Thyroid gland (tissue), 4 donors: ENCODE data around the gene WDR31. TPM values are rescaled to one million over a fixed set of nuclear protein-coding genes. Genes with fewer than 3 reads are reported as not detected.
A peak's percentile ranks its signal among the peaks of the same experiment; 100 is the strongest.

Source experiments
- DNase-seq, 2 donors: peaks; one replicate each; pipeline ENCODE4 v3.0.0-alpha.2; 2019
- H3K27ac ChIP-seq, 3 donors: fragments of 200-600 bp; sonication (generic); 1 replicate in 2 of 3; 2 replicates in 1 of 3; pipeline ENCODE4 v1.5.1; 2016 to 2019; ENCODE audit warnings: mild to moderate bottlenecking in 1 of 3, moderate library complexity in 1 of 3
- H3K27me3 ChIP-seq: fragments of 200-600 bp; sonication (generic); one replicate; pipeline ENCODE4 v1.5.1; 2019
- H3K36me3 ChIP-seq, 2 donors: fragments of 200-600 bp; sonication (generic); one replicate each; pipeline ENCODE4 v1.5.1; 2016 to 2019
- H3K4me1 ChIP-seq, 2 donors: fragments of 200-600 bp; sonication (generic); one replicate each; pipeline ENCODE4 v1.5.1; 2017 to 2019
- H3K4me3 ChIP-seq, 3 donors: fragments of 200-600 bp; sonication (generic); replicated peaks in 1 of 3; 1 replicate in 2 of 3; 2 replicates in 1 of 3; pipeline ENCODE4 v1.5.1; 2016; ENCODE audit warnings: mild to moderate bottlenecking in 1 of 3
- H3K9me3 ChIP-seq: fragments of 200-600 bp; sonication (generic); one replicate; pipeline ENCODE4 v1.5.1; 2017
- POLR2A ChIP-seq, 2 donors: fragments of 450-650 bp; IDR thresholded peaks; one replicate each; pipeline ENCODE4 v1.6.1; 2017; ENCODE audit warnings: antibody characterized with exemption in 2 of 2, mild to moderate bottlenecking in 2 of 2, moderate library complexity in 1 of 2
- WGBS, 2 donors: methylation state at CpG; one replicate each; pipeline ENCODE4 v1.1.5; 2017; 5-methylcytosine and 5-hydroxymethylcytosine counted together
- intact Hi-C: fragments of 100-400 bp; cut with DNase I; formaldehyde crosslinking; loops from one replicate; pipeline ENCODE4 v1.15.1; 2023
- total RNA-seq, 4 donors: library from RNA; depleted of rRNA; stranded (reverse); fragments of >200 nt; gene quantifications; one replicate each; pipeline ENCODE4 v1.2.3, GENCODE V29; 2016
- TF ChIP-seq, protein P1 (sequence below), 6 experiments: fragments of 200-600 bp in 3 of 6; fragments of 450-650 bp in 3 of 6; sonication (generic) in 3 of 6; IDR thresholded peaks; one replicate each; pipeline ENCODE4 v1.5.1; 2016 to 2019; ENCODE audit warnings: antibody characterized with exemption in 6 of 6, mild to moderate bottlenecking in 2 of 6, inconsistent platforms in 1 of 6, moderate library complexity in 1 of 6

Gene WDR31
- total RNA-seq, 4 donors from 2014 or later = 3.8 to 7.3 (median 6.5) TPM

DNA sequence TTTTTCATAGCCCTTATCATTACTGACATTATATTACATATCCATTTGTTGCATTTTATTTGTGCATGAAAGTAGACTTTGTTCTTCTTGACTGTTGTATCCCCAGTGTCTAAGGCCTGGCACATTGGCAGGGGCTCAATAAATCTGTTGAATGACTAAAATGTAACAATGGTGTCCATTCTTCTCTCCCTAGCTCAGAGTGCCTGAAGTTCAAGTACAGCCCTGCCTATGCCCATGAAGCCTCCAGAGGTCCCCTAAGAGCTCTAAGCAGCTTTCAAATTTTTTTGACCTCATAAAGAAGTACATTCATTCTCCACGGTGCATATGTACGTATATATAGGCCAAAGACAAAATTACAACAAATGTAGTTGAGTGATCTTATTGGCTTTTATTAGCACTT is 5.1 kb upstream of the WDR31 start:
- no peaks in the 10 kb centered on the region for H3K36me3 ChIP-seq
- intact Hi-C loops = no loop called here
- 63 to 73% methylated on average over 2 of the region's 2 CpGs for WGBS, 2 donors
- H3K4me1 ChIP-seq = peaks cover 13 to 30% of the 10 kb centered on the region in 2 donors
- H3K9me3 ChIP-seq = no peaks in the 10 kb centered on the region
- no peaks in the 10 kb centered on the region for H3K27me3 ChIP-seq
- H3K4me3 ChIP-seq = no peak overlapping the region
- no peak for DNase-seq
- TF ChIP-seq, protein P1, sequence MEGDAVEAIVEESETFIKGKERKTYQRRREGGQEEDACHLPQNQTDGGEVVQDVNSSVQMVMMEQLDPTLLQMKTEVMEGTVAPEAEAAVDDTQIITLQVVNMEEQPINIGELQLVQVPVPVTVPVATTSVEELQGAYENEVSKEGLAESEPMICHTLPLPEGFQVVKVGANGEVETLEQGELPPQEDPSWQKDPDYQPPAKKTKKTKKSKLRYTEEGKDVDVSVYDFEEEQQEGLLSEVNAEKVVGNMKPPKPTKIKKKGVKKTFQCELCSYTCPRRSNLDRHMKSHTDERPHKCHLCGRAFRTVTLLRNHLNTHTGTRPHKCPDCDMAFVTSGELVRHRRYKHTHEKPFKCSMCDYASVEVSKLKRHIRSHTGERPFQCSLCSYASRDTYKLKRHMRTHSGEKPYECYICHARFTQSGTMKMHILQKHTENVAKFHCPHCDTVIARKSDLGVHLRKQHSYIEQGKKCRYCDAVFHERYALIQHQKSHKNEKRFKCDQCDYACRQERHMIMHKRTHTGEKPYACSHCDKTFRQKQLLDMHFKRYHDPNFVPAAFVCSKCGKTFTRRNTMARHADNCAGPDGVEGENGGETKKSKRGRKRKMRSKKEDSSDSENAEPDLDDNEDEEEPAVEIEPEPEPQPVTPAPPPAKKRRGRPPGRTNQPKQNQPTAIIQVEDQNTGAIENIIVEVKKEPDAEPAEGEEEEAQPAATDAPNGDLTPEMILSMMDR (IDR thresholded peaks at IDR 0.05) = no peak
- no peak for TF ChIP-seq POLR2A (IDR thresholded peaks at IDR 0.05)
- peak overlapping the region in 1 of 3 donors; percentile 83 for H3K27ac ChIP-seq

DNA sequence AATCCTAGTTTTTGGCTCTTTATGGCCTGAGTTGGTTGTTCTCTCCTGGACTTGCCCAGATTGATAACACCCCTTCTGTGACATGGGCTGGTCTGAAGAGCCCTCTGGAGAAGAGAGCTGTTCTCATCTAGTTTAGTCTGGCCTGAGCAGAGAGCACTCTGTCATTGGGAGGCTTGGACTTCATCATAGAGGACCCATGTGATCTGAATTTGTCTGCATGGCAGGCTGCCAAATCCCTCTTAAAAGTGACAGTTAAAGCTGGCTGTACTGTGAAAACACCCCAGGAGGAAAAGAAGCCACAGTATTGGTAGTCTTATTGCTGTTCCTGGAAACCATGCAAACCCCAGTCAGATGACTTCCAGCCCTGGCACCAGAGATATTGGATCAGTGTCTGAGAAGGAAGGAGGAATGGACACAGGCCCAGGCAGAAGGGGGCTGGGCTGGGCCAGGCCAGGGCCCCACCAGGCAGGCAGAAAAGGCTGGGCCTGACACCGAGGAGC is 3.7 kb upstream of the WDR31 start:
- intact Hi-C loops = no loop called here
- H3K9me3 ChIP-seq = no peaks in the 10 kb centered on the region
- no peak overlapping the region for H3K4me3 ChIP-seq
- H3K4me1 ChIP-seq = peaks cover 19 to 37% of the 10 kb centered on the region in 2 donors
- 13 to 25% methylated on average over 1 of the region's 1 CpG for WGBS, 2 donors
- H3K27me3 ChIP-seq = no peaks in the 10 kb centered on the region
- H3K36me3 ChIP-seq = no peaks in the 10 kb centered on the region
- peak overlapping the region; percentile 83 to 96 (median 92) for H3K27ac ChIP-seq
- peak; percentile 98 to 99 for DNase-seq
- TF ChIP-seq POLR2A (IDR thresholded peaks at IDR 0.05) = peak in 1 of 2 donors; percentile 29
- TF ChIP-seq, protein P1 (IDR thresholded peaks at IDR 0.05) = no peak

DNA sequence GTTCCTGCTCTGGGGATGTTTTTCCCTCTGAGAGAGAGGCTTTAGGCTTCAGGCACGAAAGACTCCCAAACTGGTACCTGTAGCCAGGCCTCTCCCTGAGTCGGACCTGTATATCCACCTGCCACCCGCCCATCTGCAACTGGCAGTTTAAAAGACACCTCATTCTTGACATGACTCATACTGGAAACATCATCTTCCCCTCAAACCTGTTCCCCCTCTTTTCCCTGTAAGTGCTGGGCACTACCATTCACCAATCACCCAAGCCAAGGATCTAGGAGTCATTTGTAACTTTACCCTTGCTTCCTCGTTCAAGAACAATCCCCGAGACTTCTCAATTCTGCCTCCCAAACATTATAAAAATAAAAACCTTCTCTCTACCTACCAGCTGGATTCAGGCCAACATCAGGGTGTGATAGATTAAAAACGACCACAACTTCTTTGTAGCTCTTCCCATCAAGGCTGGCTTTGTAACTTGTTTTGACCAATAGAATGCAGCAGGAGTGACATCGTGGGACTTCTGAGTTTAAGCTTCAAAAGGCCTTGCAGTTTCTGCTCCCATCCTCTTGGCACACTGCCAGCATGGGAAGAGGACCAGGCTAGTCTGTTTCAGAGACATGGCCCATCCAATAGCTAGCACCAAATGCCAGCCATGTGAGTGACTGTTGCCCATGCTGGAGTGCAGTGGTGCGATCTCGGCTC is 1.8 kb upstream of the WDR31 start:
- no peak for TF ChIP-seq POLR2A (IDR thresholded peaks at IDR 0.05)
- TF ChIP-seq, protein P1 (IDR thresholded peaks at IDR 0.05) = no peak
- Histone ChIP-seq H3K9me3 (no peaks in the 10 kb centered on the region), H3K27ac (peak overlapping the region in 2 of 3 donors; percentile 8 to 46), H3K27me3 (no peaks in the 10 kb centered on the region), H3K36me3 (no peaks in the 10 kb centered on the region), H3K4me3 (no peak overlapping the region), H3K4me1 (peaks cover 19 to 38% of the 10 kb centered on the region in 2 donors)
- intact Hi-C loops = no loop called here
- DNase-seq = peak in 1 of 2 donors; percentile 22
- WGBS, 2 donors = 56 to 71% methylated on average over 7 to 9 of the region's 9 CpGs

DNA sequence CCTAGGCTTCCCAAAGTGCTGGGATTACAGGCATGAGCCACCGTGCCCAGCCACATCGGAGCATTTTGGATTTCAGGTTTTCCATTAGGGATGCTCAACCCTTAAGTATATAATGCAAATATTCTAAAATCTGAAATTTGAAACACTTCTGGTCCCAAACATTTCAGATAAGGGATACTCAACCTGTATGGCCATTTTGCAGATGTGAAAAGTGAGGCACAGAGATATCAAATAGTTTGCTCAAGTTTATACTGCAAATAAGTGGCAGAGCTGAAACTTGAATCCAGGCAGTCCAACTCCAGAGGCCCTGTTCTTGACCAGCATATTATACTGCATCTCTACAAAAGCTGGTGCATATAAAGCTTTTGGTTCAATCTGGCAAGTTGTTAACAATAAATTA is 2.4 kb downstream of the WDR31 start:
- no peaks in the 10 kb centered on the region for H3K27me3 ChIP-seq
- H3K36me3 ChIP-seq = no peaks in the 10 kb centered on the region
- WGBS, 2 donors = 94 to 100% methylated on average over 2 of the region's 2 CpGs
- DNase-seq = no peak
- H3K4me3 ChIP-seq = no peak overlapping the region
- H3K4me1 ChIP-seq = peaks cover 6 to 20% of the 10 kb centered on the region in 2 donors
- TF ChIP-seq, protein P1 (IDR thresholded peaks at IDR 0.05) = no peak
- TF ChIP-seq POLR2A (IDR thresholded peaks at IDR 0.05) = no peak
- intact Hi-C loops = no loop called here
- H3K9me3 ChIP-seq = no peaks in the 10 kb centered on the region
- H3K27ac ChIP-seq = no peak overlapping the region

DNA sequence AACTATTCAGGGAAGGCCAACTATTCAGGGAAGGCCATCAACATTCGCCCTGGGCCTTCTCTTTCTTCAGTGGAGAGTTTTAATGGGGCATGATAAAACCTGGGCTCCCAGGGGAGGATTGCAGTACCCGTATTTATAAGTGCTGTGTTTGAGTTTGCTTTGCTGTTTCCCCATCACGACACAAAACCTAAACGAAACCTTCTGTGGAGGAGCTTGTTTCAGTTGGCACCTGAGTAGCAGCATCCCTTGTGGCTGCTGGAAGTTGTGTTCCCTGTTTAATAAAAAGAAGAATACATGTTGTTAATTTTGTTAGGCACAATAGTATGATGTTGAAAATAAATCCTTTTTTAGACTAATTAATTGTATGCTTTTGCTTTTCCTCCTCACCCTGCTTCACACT is 8.3 kb downstream of the WDR31 start:
- H3K27me3 ChIP-seq = no peaks in the 10 kb centered on the region
- no peaks in the 10 kb centered on the region for H3K9me3 ChIP-seq
- peaks cover 0 to 7% of the 10 kb centered on the region in 2 donors for H3K36me3 ChIP-seq
- no peak overlapping the region for H3K4me3 ChIP-seq
- intact Hi-C loops = no loop called here
- H3K27ac ChIP-seq = no peak overlapping the region
- no peaks in the 10 kb centered on the region for H3K4me1 ChIP-seq
- WGBS, 2 donors = 68 to 69% methylated on average over 4 of the region's 4 CpGs
- TF ChIP-seq POLR2A (IDR thresholded peaks at IDR 0.05) = no peak
- TF ChIP-seq, protein P1 (IDR thresholded peaks at IDR 0.05) = no peak
- DNase-seq = no peak
